Effector CD4-positive, alpha-beta T cell (primary cell): Measurements from ENCODE around the gene SUGCT.

Source experiments
- DNase-seq: peaks from one replicate; pipeline ENCODE4 v3.0.0-alpha.2; 2020

SUGCT gene

DNA sequence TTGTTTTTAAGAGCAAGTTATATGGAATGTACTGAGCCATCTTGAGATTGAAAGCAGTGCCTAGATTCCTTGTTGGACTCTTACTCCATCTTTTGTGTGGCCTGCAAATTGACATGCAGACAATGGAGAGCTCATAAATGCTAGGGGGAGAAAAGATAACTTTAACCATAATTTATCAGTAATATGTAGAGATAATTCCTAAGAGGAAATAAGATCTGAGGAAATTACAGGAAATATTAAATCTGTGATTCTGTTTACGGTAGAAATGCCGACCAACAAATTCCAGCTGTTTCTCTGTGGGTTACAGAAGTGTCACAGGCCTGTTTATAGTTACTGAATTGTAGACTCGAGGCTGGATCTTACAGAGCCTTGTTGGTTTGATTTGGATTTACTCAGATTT lies 348.0 kb downstream of the SUGCT start:
- DNase-seq: no peak

DNA sequence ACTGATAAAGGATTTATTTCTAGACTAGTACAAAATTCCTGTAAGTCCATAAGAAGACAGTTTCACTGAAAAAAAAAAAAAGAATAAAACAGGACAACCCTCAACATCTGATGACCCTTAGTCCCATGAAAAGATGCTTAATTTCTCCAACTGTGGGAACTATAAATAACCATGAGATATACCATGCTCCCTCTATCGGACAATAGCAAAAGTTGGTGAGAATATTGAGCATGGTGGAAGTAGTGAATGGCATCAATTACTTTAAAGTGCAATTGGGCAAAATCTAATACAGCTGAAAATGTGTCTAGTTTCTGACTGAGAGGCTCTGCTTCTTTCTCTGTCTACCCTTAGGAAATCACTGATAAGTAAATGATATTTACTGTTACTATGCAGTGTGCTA lies 348.8 kb downstream of the SUGCT start:
- DNase-seq: no peak

DNA sequence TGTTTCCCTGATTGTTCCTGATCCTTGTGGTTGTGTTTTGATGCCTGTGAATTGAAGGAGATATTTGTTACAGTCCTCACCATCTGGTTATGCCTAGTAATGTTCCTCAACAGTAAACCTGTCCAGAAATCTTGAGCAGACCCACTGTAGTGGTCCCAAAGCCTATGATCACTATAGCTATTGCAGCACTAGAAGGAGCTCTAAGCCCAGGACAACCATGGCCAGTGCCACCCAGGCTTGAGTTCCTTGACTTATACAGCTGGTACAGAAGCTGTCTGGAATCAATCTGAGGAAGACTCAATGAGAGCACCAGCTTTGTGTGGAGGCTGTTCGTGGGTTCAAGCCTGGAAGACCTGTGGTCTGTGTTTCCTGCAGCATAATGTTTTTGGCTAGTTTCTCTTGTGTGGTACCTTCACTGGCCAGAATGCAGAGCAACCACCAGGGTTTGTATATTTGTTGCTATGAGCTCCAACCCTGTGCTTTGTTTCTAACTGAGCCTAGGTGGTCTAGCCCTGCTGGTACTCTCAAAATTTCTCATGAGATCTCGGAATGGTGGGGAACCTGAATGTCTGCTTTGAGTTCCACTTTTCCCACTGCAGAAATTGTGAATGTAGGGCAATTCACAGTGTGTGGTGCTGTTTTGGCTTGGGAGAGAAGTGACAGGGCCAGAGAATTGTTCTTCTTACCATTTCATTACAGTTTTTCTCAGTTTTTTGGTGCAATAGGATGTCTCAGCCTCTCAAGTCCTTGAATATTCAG lies 355.2 kb downstream of the SUGCT start:
- DNase-seq: no peak

DNA sequence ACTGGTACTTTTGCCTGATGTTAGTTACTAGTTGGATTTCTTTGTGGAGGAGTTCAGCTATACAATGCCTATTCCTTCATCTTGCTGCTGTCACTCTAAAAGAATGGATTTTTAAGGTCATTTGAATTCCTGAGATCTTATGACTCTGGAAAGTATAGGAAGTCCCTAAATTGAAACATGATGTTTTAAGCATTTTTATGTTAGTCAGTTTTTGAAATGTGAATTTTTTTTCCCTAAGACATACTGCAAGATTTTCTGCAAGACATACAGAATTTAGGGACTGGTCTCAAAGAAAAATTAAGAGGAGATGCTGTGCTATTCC lies 355.8 kb downstream of the SUGCT start:
- DNase-seq: no peak

DNA sequence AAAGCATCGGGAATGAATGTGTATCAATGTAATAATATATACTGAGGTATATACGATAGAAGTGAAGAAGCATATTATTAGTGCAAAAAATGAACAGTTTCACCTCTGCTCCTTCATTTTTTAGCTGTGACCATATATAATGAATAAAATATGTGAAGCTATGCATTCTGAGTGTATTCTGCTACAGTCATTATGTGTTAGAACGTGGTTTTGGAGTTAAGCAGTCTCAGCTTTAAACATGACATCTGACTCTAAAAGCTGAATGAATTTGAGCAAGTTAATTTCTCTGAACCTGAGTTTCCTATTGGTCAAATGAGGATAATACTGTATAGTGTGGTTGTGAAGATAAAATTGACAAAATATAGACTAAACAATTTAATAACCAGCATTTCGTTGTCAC lies 358.1 kb downstream of the SUGCT start:
- no peak for DNase-seq

DNA sequence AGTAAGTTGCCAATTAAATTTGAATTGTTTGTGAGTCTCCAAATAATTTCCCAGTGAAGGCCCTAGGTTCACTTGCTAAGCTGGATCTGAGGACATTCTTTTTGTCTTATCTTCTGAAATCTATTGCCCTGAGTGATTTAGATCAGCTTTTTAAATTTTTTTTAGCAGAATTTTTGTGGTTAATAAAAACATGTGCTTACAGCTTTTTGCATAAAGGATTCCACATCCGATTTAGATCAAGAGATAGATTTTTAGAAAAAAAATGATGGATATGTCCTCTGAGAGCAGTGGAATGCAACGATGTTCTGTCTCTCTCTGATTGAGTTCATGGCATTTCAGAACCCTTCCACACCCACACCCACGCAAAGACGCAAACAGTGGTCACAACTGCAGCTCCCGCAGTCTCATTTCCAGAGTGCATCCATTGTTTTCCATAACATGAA lies 358.8 kb downstream of the SUGCT start:
- no peak for DNase-seq

DNA sequence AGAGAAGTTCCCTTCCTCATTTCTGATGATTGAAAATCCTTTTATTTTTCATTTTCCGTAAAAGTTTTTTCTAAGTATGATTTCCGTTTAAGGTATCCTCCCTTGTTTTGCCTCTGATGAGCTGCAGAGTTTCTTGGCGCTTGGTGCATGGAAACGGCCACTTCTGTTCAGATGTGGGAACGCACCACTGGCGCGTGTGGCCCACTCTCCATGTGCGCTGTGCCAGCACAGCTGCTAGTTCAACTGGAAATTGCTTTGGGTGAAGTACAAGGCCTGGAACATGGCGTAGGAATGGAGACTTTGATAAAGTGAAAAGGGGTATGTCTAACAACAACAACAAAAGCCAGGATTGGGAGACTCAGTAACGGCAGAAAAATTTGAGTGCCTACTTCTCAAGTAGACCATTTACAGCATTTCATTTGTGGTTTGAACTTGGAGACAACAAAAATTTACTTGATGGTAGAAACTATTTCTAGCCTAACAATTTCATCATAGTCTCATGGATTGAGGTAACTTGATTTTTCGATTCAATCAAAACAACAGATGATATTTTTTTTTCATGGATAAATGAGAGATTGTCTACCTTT lies 364.2 kb downstream of the SUGCT start:
- DNase-seq: no peak

DNA sequence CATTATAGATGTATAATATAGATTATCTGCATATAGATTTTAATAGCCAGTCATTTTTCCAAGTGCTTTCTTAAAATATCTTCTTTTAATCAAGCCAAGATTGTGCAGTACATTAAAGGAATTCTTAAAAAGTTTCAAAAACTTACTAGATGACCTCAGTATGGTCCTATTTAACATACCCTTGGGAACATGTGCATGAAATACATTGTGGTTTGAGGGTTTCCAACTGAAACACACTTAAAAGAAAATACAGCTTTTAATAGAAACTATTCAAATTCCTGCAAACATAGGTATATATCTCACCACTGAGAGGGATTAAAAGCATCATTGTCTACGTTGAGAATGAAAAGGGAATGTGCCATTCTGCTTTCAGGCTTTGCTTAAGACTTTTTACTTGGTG lies 364.9 kb downstream of the SUGCT start:
- DNase-seq: no peak

DNA sequence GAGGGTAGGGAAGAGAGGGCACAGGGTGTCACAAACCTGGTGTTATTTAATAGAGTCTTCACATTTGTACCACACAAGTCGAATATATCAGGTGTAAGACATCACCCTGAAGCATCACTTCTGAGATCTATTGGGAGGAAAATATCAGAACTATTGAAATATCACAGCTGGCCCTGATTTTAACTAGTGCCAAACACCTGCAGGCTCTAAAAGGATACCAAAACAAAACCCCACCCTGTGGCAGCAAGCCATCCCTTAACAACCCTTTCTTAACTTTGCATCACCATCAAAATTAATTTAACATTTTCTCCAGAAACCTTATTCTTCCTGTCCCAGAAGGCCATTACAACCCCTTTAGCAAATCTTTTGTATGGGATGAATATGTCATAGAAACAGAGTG lies 365.4 kb downstream of the SUGCT start:
- DNase-seq: no peak

DNA sequence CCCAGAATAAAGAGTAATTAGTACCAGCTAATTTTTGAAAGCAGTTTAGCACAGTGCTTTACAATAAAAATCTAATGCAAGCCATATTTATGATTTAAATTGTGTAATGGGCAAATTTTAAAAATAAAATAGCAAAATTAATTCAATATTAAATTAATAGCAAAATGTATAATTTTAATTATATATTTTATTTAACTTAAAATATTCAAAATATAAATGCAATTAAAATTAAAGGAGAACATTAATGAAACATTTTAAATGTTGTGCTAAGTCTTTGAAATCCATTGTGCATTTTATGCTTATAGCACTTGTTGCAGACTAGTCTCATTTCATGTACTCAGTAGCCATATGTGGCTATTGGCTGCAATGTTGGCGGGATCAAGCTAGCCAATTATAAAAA lies 367.6 kb downstream of the SUGCT start:
- no peak for DNase-seq

DNA sequence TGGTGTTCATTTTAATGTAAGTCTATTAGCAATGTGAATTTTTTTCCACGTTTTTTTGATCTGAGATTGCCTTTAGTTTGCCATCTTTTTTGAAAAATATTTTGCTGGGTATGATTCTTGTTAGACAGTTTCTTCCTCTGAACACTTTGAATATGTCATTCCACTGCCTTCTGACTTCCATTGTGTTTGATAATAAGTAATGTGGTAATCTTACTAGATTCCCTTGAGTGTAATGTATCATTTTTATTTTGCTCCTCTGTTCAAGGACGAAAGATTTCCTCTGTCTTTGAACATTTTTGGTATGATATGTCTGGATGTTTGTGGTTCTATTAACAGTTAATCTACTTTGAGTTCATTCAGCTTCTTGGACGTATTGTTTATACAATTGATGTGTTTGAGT lies 371.4 kb downstream of the SUGCT start:
- no peak for DNase-seq

DNA sequence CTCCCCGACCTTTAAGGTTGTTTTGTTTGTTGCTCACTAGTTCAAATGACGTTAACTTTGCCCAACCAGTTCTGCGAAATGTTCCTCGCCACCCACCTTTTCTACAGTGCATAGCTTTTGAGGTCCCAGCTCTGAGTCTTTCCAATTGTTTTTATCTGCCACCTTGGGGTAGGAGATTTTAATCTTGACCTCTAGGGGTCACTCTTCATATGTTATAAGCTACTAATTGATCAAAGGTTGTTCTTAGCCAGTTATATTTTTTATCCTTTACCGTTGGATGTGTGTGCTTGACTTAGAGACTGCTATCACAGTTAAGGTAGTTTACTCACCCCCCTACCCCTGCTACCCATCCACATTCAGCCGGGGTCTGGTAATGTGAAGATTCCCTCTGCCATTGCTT lies 372.4 kb downstream of the SUGCT start:
- no peak for DNase-seq

DNA sequence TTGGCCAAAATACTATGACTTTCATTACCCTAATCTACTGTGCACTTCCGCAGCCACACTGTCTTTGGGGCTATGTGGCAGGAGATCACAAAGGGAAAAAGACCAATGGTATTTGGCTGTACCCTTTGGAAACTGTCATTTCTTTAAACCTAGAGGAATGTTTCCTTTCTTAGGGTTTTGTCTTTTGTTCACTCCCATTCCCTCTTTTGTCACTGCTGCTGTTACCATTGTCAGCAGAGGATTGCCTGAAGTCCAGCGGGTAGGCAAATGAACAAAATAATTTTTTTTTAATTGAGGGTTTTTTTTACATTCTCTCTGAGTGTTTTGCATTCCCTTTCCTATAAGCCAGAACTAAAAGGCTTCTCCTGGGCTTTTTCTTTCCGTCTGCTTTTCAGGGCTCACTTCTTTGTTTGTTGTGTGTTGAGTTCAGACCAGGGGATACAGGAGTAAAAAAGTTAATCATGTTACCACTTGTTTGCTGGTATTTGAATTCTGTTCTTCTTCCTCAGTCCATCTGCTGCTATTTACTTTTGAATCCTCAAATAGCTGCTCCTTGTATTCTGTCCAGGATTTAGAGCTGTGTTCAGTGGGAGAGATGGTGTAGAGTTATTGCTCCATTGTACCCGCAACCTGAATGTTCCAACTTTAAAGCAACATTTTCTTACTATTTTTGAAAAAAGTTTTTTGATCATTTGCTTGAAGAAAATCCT lies 374.6 kb downstream of the SUGCT start:
- DNase-seq: no peak

DNA sequence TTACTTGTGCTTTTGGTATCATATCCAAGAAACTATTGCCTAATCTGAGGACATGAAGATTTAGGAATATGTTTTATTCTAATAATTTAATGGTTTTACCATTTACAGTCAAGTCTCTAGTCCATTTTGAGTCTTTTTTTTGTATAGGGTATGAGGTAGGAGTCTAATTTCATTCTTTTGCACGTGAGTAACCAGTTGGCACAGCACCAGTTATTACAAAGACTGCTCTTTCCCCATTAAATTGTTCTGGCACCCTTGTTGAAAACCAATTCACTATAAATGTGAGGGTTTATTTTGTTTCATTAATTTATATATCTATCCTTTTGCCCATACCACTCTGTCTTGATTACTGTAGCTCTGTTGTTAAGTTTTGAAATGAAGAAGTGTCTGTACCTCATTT lies 381.6 kb downstream of the SUGCT start:
- no peak for DNase-seq

DNA sequence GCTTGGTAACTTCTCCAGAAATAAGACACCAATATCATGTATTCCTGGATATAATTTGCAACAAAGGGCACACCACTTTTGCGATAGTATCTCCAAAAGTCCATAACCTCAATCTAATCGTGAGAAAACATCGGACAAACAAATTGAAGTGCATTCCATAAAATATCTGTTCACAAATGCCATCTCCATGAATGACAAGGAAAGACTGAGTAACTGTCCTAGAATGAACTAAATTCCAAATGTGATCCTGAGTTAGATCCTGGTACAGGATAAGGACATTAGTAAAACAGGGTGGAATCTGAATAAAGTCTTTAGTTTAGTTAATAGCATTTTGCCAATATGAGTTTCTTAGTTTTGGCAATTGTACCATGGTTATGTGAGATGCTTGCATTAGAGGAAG lies 384.2 kb downstream of the SUGCT start:
- no peak for DNase-seq

DNA sequence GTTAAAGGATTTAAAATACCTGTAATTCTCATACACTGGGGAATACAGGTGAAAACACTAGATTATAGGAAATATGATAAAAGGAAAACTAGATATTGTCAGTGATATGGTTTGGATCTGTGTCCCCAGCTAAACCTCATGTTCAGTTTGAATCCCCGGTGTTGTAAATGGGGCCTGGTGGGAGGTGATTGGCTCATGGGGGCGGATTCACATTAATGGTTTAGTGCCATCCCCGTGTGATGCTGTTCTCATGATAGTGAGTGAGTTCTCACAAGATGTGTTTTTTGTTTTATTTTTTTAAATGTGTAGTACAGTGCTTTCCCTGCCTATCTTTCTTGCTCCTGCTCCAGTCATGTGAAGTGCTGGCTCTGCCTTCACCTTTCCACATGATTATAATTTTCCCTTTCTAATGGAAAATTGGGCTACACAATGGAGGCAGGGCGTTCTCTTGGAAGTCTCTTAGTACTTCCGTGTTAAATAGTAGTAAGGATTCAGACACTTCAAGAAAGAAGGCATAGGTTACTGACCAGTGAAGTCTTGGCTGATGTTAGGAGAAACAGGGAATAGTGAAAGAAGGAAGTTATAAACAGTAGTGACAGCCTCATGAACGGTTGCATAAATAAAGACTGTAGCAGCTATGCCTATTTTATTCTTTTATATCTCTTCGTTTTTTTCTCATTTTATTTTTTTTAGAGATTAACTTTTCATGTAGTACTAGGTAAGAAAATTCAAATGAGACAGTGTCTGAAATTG lies 386.4 kb downstream of the SUGCT start:
- no peak for DNase-seq

DNA sequence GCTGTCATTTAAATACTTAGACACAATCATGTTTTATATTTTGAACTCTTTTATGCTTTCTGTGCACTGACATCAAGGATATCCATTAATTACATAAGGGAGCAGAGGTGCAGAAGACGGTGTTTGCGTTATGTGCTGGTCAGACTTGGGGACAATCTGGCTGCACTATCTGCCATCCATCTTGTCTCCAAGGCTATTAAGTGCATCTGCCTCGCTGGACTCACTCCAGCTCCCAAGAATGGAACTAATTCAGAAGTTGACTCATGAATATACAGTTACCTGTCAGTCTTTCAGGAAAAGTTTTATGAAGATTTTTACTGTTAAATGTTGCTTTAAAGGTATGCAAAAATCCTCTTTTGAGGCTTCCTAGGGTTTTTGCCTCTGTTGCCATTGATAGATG lies 391.0 kb downstream of the SUGCT start:
- no peak for DNase-seq

DNA sequence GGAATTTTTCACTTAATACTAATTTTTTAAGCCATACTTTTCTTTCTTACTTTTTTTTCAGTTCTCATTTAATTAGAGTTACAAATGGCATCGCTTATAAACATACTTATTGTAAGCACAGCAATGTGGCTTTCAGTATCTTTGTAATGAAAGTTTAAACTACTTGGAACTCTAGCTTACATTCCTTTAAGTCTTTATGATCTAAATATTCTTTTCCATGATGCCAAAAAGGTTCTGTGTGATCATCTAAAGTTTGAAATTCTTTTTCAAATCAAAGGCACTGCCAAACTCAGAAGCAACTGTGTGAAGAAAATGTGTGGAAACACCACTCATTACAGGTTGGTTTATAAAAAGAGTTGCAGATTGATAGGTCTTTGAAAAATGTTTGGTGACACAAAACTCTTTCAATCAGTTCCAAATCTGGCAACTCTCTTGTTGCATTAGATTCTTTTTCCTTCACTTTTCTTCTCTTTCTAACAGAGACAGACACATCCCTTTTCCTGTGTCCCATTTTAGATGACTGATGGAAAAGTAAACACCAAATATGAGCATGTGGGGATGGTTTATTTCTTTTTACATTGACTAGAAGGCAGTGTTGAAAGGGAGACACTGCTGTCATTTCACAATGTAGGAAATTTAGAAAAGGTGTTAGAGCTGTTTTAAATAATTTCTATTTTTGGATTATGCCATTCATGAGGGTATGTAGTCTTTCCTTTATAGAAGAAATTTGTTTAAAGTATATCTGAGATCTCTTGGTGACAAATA lies 392.3 kb downstream of the SUGCT start:
- no peak for DNase-seq

DNA sequence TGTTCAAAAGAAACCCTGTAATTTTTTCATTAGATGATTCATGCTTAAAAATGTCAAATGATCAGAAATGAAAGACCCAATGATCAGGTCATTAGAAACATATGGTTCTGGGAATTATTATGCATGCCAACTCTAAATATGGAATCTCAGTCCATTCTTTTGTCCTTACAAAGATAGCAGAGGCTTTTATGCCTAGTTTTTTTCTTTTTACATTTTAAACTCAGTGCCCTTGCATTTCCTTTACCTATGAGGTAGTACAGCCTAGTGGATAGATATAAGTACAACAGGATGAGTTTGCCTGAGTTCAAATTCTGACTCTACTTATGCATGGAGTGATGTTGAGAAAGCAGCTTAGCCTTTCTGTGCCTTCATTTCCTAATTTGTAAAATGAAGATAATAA lies 392.9 kb downstream of the SUGCT start:
- DNase-seq: no peak

DNA sequence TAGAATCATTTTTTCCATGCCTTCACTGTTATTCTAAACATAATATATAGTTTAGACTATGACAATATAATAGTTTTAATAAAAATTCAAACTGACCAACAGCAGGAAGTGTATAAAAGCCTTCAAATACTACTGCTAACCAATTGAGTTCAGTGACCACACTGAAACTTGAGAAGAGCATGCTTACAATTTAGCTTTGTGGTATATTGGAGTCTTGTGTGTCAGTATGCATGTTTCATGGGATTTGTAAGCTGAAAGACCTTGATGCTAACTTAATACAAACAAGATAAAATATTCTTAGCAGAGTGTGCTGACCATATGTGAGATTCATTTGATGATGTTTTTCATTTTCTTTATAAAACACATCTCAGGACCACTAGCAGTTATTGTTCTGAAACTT lies 395.5 kb downstream of the SUGCT start:
- DNase-seq: no peak

DNA sequence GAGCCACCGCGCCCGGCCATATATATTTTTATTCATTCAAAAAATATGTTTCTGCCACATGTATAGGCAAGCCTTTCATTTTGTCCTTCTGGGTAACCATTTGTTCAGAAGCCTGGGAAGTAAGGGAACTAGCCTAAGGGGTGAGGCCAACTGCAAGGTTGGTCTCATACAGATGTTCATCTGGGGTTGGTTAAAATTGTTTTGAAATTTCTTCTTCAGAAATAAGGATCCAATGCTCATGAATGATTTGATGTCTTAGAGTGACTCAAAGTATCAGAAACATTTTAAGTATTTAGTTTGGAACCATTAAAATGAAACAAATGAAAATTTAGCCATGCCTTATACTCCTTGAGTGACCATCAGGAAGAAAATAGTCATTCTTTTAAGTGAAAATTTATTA lies 397.2 kb downstream of the SUGCT start:
- DNase-seq: no peak

DNA sequence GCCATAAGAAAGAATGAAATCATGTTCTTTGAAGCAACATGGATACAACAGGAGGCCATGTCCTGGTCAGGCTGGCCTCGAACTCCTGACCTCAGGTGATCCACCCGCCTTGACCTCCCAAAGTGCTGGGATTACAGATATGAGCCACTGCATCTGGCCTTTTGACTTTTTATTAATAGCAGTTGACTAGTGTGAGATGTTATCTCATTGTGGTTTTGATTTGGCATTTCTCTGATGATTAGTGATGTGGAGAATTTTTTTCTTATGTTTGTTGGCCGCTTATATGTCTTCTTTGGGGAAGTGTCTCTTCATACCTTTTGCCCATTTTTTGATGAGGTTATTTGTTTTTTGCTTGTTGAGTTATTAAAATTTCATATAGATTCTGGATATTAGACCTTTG lies 400.9 kb downstream of the SUGCT start:
- no peak for DNase-seq

DNA sequence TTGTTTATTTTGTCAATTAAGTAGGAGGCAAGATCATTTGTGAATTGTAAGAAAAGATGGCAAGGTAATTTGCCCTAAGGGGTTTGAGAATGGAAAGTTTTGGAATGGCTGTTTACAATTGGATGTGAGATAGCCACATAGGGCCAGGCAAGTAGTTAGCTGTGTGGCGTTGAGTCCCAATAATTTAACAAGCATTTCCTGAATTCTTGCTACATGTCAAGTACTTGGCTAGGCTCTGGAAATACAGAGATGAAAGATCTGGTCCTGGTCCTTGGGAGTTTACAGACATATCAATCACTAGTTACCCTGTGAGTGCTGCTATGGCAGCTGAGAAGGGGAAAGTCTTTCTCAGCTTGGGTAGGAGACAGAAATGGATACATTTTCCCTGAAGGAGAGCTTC lies 401.6 kb downstream of the SUGCT start:
- no peak for DNase-seq
